Neural progenitor cell (in vitro differentiated cells): ENCODE data around the gene DRAP1. TPM values are rescaled to one million over a fixed set of nuclear protein-coding genes. Genes with fewer than 3 reads are reported as not detected.
"Not testable (repeated sequence)": the region's sequence is repeated elsewhere in the genome, so short reads cannot be mapped to it uniquely, and the experiment has no call there.

ENCODE experiments used
- DNase-seq: peaks from one replicate; pipeline ENCODE4 v3.0.0-alpha.2; 2016; ENCODE audit warnings: low spot score
- H2AFZ ChIP-seq: fragments of 200-600 bp; sonication (generic); replicated peaks from 2 replicates; pipeline ENCODE4 v1.6.1; 2016; ENCODE audit warnings: antibody characterized with exemption
- H3F3A ChIP-seq: fragments of 200-600 bp; sonication (generic); 2 replicates; pipeline ENCODE4 v1.6.1; 2016; ENCODE audit warnings: antibody characterized with exemption, low read depth
- H3K27ac ChIP-seq: fragments of 200-600 bp; sonication (generic); 2 replicates; pipeline ENCODE4 v1.5.1; 2016; ENCODE audit warnings: mild to moderate bottlenecking
- H3K27me3 ChIP-seq: fragments of 200-600 bp; sonication (generic); 2 replicates; pipeline ENCODE4 v1.6.1; 2016; ENCODE audit warnings: mild to moderate bottlenecking, moderate library complexity
- H3K36me3 ChIP-seq: fragments of 200-600 bp; sonication (generic); 2 replicates; pipeline ENCODE4 v1.5.1; 2016
- H3K4me1 ChIP-seq: fragments of 200-600 bp; sonication (generic); 2 replicates; pipeline ENCODE4 v1.6.1; 2016; ENCODE audit warnings: mixed run types
- H3K4me2 ChIP-seq: fragments of 200-600 bp; sonication (generic); 2 replicates; pipeline ENCODE4 v1.6.1; 2016
- H3K4me3 ChIP-seq: fragments of 200-600 bp; sonication (generic); 2 replicates; pipeline ENCODE4 v1.5.1; 2016
- H3K79me2 ChIP-seq: fragments of 200-600 bp; sonication (generic); 2 replicates; pipeline ENCODE4 v1.6.1; 2016; ENCODE audit warnings: low read depth
- H3K9ac ChIP-seq: fragments of 200-600 bp; sonication (generic); 2 replicates; pipeline ENCODE4 v1.6.1; 2016
- H3K9me3 ChIP-seq: fragments of 200-600 bp; sonication (generic); 2 replicates; pipeline ENCODE4 v1.5.1; 2016; ENCODE audit warnings: low read depth
- H4K20me1 ChIP-seq: fragments of 200-600 bp; sonication (generic); 2 replicates; pipeline ENCODE4 v1.6.1; 2016; ENCODE audit warnings: low read depth
- H3K27ac Mint-ChIP-seq: 3 replicates; pipeline ENCODE4 v1.8.0; 2021; ENCODE audit warnings: mixed read lengths
- H3K27me3 Mint-ChIP-seq: 2 replicates; pipeline ENCODE4 v1.8.0; 2022; ENCODE audit warnings: low read depth, mild to moderate bottlenecking, inconsistent platforms, moderate library complexity, mixed read lengths; ENCODE audit not compliant: insufficient read depth
- H3K36me3 Mint-ChIP-seq: 3 replicates; pipeline ENCODE4 v1.8.0; 2021; ENCODE audit warnings: mixed read lengths
- H3K4me1 Mint-ChIP-seq: 3 replicates; pipeline ENCODE4 v1.8.0; 2021; ENCODE audit warnings: mixed read lengths
- H3K4me3 Mint-ChIP-seq: 3 replicates; pipeline ENCODE4 v1.8.0; 2021; ENCODE audit warnings: mild to moderate bottlenecking, moderate library complexity, mixed read lengths
- H3K9me3 Mint-ChIP-seq: 3 replicates; pipeline ENCODE4 v1.8.0; 2020; ENCODE audit warnings: mixed read lengths
- EZH2 ChIP-seq: fragments of 200-600 bp; sonication (generic); IDR thresholded peaks from 2 replicates; pipeline ENCODE4 v1.6.1; 2017; ENCODE audit warnings: antibody characterized with exemption, mild to moderate bottlenecking, moderate library complexity
- EZH2phosphoT487 ChIP-seq: fragments of 200-600 bp; sonication (generic); IDR thresholded peaks from 2 replicates; pipeline ENCODE4 v1.6.1; 2017; ENCODE audit warnings: antibody characterized with exemption
- total RNA-seq: library from RNA; depleted of rRNA; stranded (reverse); fragments of >200 nt; gene quantifications from 2 replicates; pipeline ENCODE4 v1.2.3, GENCODE V29; 2015; ENCODE audit warnings: low replicate concordance
- TF ChIP-seq, protein P1 (sequence below): fragments of 200-600 bp; sonication (generic); IDR thresholded peaks from 2 replicates; pipeline ENCODE4 v1.5.1; 2017; ENCODE audit warnings: antibody characterized with exemption, mild to moderate bottlenecking

The DRAP1 gene
- total RNA-seq, 1 donor from 2014 or later: 51.0 TPM

DNA sequence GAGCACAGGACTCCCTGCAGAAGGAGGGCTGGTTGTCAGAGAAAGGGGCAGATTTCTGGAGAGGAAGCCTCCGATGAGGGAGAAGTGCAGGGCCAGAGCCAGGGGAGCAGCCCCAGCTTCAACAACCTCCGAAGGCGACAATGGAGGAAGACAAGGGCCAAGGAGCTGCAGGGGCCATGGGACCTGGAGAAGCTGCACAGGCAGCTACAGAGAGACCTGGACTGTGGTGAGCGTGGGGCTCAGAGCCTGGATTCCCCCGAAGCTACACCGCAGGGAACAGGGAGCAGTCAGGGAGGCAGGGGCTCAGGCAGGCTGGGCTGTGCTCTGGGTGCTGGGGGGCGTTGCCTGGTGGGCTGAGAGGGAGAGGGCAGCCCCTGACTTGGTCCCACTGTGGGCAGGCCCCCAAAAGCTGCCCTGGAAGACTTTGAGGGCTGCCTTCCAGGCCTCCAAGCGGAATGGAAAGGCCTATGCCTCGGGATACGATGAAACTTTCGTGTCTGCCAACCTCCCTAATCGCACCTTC, 28.4 kb downstream of the DRAP1 start:
- no peaks in the 10 kb centered on the region for H3K36me3 ChIP-seq
- peaks cover 15% of the 10 kb centered on the region for H3K4me1 ChIP-seq
- H3K79me2 ChIP-seq: no peaks in the 10 kb centered on the region
- no peaks in the 10 kb centered on the region for H3K27me3 ChIP-seq
- TF ChIP-seq EZH2: no peak
- TF ChIP-seq EZH2phosphoT487: no peak
- TF ChIP-seq, protein P1, sequence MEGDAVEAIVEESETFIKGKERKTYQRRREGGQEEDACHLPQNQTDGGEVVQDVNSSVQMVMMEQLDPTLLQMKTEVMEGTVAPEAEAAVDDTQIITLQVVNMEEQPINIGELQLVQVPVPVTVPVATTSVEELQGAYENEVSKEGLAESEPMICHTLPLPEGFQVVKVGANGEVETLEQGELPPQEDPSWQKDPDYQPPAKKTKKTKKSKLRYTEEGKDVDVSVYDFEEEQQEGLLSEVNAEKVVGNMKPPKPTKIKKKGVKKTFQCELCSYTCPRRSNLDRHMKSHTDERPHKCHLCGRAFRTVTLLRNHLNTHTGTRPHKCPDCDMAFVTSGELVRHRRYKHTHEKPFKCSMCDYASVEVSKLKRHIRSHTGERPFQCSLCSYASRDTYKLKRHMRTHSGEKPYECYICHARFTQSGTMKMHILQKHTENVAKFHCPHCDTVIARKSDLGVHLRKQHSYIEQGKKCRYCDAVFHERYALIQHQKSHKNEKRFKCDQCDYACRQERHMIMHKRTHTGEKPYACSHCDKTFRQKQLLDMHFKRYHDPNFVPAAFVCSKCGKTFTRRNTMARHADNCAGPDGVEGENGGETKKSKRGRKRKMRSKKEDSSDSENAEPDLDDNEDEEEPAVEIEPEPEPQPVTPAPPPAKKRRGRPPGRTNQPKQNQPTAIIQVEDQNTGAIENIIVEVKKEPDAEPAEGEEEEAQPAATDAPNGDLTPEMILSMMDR: no peak
- H3K4me3 ChIP-seq: no peak overlapping the region
- no peak overlapping the region for H3K4me2 ChIP-seq
- H3K4me3 Mint-ChIP-seq: no peak overlapping the region
- H3K27ac ChIP-seq: no peak overlapping the region
- no peaks in the 10 kb centered on the region for H3K9me3 ChIP-seq
- no peak for DNase-seq
- H2AFZ ChIP-seq: no peak overlapping the region
- H3K9me3 Mint-ChIP-seq: no peaks in the 10 kb centered on the region
- peaks cover 34% of the 10 kb centered on the region for H3K4me1 Mint-ChIP-seq
- H3K9ac ChIP-seq: no peak overlapping the region
- H3F3A ChIP-seq: peaks cover 8% of the 10 kb centered on the region
- H3K36me3 Mint-ChIP-seq: no peaks in the 10 kb centered on the region
- peaks cover 8% of the 10 kb centered on the region for H3K27me3 Mint-ChIP-seq
- H4K20me1 ChIP-seq: no peaks in the 10 kb centered on the region
- peak overlapping the region; percentile 58 for H3K27ac Mint-ChIP-seq

DNA sequence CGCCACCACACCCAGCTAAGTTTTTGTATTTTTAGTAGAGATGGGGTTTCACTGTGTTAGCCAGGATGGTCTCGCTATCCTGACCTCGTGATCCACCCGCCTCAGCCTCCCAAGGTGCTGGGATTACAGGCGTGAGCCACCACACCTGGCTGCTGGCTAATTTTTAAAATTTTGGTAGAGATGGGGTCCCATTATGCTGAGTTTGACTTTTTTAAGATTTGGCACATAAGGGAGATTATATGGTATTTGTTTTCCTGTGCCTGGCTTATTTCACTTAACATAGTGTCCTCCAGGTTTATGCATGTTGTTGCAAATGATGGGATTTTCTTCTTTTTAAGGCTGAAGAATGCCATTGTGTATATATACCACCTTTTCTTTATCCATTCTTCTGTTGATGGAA, 31.5 kb downstream of the DRAP1 start:
- H3K4me3 Mint-ChIP-seq, H3K79me2 ChIP-seq, H3F3A ChIP-seq, H3K4me2 ChIP-seq, H2AFZ ChIP-seq, H3K4me3 ChIP-seq, H3K27me3 Mint-ChIP-seq, H3K9me3 ChIP-seq, H3K36me3 Mint-ChIP-seq, H3K36me3 ChIP-seq, H3K4me1 ChIP-seq, H3K27ac Mint-ChIP-seq, H4K20me1 ChIP-seq, H3K9ac ChIP-seq, H3K27me3 ChIP-seq, DNase-seq, H3K27ac ChIP-seq, H3K9me3 Mint-ChIP-seq: not testable (repeated sequence)
- peaks cover 18% of the 10 kb centered on the region for H3K4me1 Mint-ChIP-seq

DNA sequence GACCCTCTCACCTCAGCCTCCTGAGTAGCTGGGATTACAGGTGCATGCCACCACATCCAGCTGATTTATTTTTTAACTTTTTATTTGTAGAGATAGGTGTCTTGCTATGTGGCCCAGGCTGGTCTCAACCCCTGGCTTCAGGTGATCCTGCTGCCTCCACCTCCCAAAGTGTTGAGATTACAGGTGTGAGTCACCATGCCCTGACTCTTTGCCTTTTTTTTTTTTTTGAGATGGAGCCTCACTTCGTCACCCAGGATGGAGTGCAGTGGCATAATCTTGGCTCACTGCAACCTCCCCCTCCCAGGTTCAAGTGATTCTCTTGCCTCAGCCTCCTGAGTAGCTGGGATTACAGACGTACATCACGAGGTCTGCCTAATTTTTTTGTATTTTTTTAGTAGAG, 32.4 kb downstream of the DRAP1 start:
- H3K27ac ChIP-seq, H3K4me1 ChIP-seq, H3F3A ChIP-seq, H3K9me3 ChIP-seq, H3K27ac Mint-ChIP-seq, H3K9me3 Mint-ChIP-seq, H3K4me3 ChIP-seq, H3K4me2 ChIP-seq, H3K36me3 Mint-ChIP-seq, H3K9ac ChIP-seq, H3K79me2 ChIP-seq, DNase-seq, H3K4me3 Mint-ChIP-seq, H2AFZ ChIP-seq, H3K36me3 ChIP-seq, H3K27me3 Mint-ChIP-seq, H3K27me3 ChIP-seq, H4K20me1 ChIP-seq: not testable (repeated sequence)
- peaks cover 10% of the 10 kb centered on the region for H3K4me1 Mint-ChIP-seq

DNA sequence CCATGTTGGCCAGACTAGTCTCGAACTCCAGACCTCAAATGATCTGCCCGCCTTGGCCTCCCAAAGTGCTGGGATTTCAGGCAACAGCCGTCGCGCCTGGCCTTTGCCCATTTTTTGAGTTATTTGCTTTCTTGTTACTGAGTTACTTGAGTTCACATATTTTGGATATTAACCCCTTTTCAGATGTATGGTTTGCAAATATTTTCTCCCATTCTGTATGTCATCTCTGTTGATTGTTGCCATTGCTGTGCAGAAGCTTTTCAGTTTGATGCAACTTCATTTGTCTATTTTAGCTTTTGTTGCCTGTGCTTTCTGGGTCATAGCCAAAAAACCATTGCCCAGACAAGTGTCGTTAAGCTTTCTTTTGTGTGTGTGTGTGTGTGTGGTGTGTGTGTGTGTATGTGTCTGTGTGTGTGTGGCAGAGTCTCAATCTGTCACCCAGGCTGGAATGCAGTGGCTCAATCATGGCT, 32.9 kb downstream of the DRAP1 start:
- Mint-ChIP-seq H3K4me1 (peaks cover 6% of the 10 kb centered on the region), H3K4me3 (no peak overlapping the region), H3K36me3 (peaks cover 4% of the 10 kb centered on the region), H3K27me3 (peaks cover 11% of the 10 kb centered on the region), H3K27ac (no peak overlapping the region), H3K9me3 (no peaks in the 10 kb centered on the region)
- Histone ChIP-seq H3K27ac (no peak overlapping the region), H2AFZ (no peak overlapping the region), H3K4me2 (no peak overlapping the region), H3K9me3 (no peaks in the 10 kb centered on the region), H3K4me3 (no peak overlapping the region), H3K4me1 (no peaks in the 10 kb centered on the region), H3K79me2 (no peaks in the 10 kb centered on the region), H3K36me3 (no peaks in the 10 kb centered on the region), H3F3A (no peaks in the 10 kb centered on the region), H4K20me1 (no peaks in the 10 kb centered on the region), H3K27me3 (no peaks in the 10 kb centered on the region), H3K9ac (no peak overlapping the region)
- TF ChIP-seq, protein P1: no peak
- TF ChIP-seq EZH2phosphoT487 (no peak), EZH2 (no peak)
- no peak for DNase-seq
